Mesothelial cell of epicardium (in vitro differentiated cells): Measurements from ENCODE around the gene GPX5. TPM values are rescaled to one million over a fixed set of nuclear protein-coding genes. Genes with fewer than 3 reads are reported as not detected.
A peak's percentile ranks its signal among the peaks of the same experiment; 100 is the strongest.

Experiments
- DNase-seq, 2 experiments: peaks; one replicate each; pipeline ENCODE4 v3.0.0; 2021; ENCODE audit warnings: low spot score in 2 of 2; ENCODE audit not compliant: unreplicated experiment in 2 of 2
- H3K27ac Mint-ChIP-seq: 2 replicates; pipeline ENCODE4 v1.8.0; 2021; ENCODE audit warnings: mixed read lengths
- H3K27me3 Mint-ChIP-seq: 2 replicates; pipeline ENCODE4 v1.8.0; 2021; ENCODE audit warnings: low read depth, mixed read lengths
- H3K36me3 Mint-ChIP-seq: 2 replicates; pipeline ENCODE4 v1.8.0; 2021; ENCODE audit warnings: mixed read lengths
- H3K4me1 Mint-ChIP-seq: 2 replicates; pipeline ENCODE4 v1.8.0; 2021; ENCODE audit warnings: mixed read lengths
- H3K4me3 Mint-ChIP-seq: 2 replicates; pipeline ENCODE4 v1.8.0; 2021; ENCODE audit warnings: mild to moderate bottlenecking, moderate library complexity, mixed read lengths
- H3K9me3 Mint-ChIP-seq: 2 replicates; pipeline ENCODE4 v1.8.0; 2021; ENCODE audit warnings: mixed read lengths
- CTCF ChIP-seq: fragments of 200-600 bp; sonication (generic); IDR thresholded peaks from one replicate; pipeline ENCODE4 v1.5.0; 2021; ENCODE audit warnings: antibody characterized with exemption; ENCODE audit not compliant: unreplicated experiment
- total RNA-seq: library from RNA; stranded (reverse); gene quantifications from 3 replicates; pipeline ENCODE4 v1.2.1, GENCODE V29; 2021

GPX5 gene
- total RNA-seq, 1 donor from 2014 or later = not detected

- no peaks in the 10 kb centered on the region for H3K36me3 Mint-ChIP-seq
- H3K9me3 Mint-ChIP-seq = no peaks in the 10 kb centered on the region
- H3K27me3 Mint-ChIP-seq = no peaks in the 10 kb centered on the region
- H3K27ac Mint-ChIP-seq = no peak overlapping the region
- peaks cover 25% of the 10 kb centered on the region for H3K4me1 Mint-ChIP-seq
- no peak for TF ChIP-seq CTCF
- H3K4me3 Mint-ChIP-seq = no peak overlapping the region
- no peak for DNase-seq
Measured at GRCh38 chr6:28534875-28535274, 9.2 kb downstream of the GPX5 start.

- no peak for TF ChIP-seq CTCF
- Mint-ChIP-seq H3K9me3 (peaks cover 6% of the 10 kb centered on the region), H3K36me3 (no peaks in the 10 kb centered on the region), H3K27ac (peak overlapping the region; percentile 97), H3K4me3 (peak overlapping the region; percentile 85), H3K4me1 (peaks cover 20% of the 10 kb centered on the region), H3K27me3 (no peaks in the 10 kb centered on the region)
- peak in 1 of 2 experiments; percentile 52 for DNase-seq
Measured at GRCh38 chr6:28537065-28537464, 11.4 kb downstream of the GPX5 start.

- Mint-ChIP-seq H3K4me1 (peaks cover 24% of the 10 kb centered on the region), H3K9me3 (peaks cover 6% of the 10 kb centered on the region), H3K4me3 (peak overlapping the region; percentile 85), H3K27ac (peak overlapping the region; percentile 97), H3K27me3 (no peaks in the 10 kb centered on the region), H3K36me3 (no peaks in the 10 kb centered on the region)
- peak in 1 of 2 experiments; percentile 51 for DNase-seq
- no peak for TF ChIP-seq CTCF
Measured at GRCh38 chr6:28537509-28538140, 11.9 kb downstream of the GPX5 start.

- peaks cover 5% of the 10 kb centered on the region for H3K27me3 Mint-ChIP-seq
- H3K4me3 Mint-ChIP-seq = peak overlapping the region; percentile 84
- H3K27ac Mint-ChIP-seq = peak overlapping the region; percentile 96
- H3K4me1 Mint-ChIP-seq = peaks cover 33% of the 10 kb centered on the region
- H3K9me3 Mint-ChIP-seq = peaks cover 6% of the 10 kb centered on the region
- TF ChIP-seq CTCF = no peak
- DNase-seq = no peak
- no peaks in the 10 kb centered on the region for H3K36me3 Mint-ChIP-seq
Measured at GRCh38 chr6:28541996-28542395, 16.3 kb downstream of the GPX5 start.

- peak; percentile 55 to 82 for DNase-seq
- Mint-ChIP-seq H3K9me3 (peaks cover 6% of the 10 kb centered on the region), H3K36me3 (no peaks in the 10 kb centered on the region), H3K27me3 (peaks cover 10% of the 10 kb centered on the region), H3K27ac (peak overlapping the region; percentile 96), H3K4me3 (peak overlapping the region; percentile 84), H3K4me1 (peaks cover 29% of the 10 kb centered on the region)
- peak; percentile 66 for TF ChIP-seq CTCF
Measured at GRCh38 chr6:28542440-28543296, 17.0 kb downstream of the GPX5 start.
